ENCODE results near the gene ANTKMT.
"Not testable (repeated sequence)": the region's sequence is repeated elsewhere in the genome, so short reads cannot be mapped to it uniquely, and the experiment has no call there.

ANTKMT gene

DNA sequence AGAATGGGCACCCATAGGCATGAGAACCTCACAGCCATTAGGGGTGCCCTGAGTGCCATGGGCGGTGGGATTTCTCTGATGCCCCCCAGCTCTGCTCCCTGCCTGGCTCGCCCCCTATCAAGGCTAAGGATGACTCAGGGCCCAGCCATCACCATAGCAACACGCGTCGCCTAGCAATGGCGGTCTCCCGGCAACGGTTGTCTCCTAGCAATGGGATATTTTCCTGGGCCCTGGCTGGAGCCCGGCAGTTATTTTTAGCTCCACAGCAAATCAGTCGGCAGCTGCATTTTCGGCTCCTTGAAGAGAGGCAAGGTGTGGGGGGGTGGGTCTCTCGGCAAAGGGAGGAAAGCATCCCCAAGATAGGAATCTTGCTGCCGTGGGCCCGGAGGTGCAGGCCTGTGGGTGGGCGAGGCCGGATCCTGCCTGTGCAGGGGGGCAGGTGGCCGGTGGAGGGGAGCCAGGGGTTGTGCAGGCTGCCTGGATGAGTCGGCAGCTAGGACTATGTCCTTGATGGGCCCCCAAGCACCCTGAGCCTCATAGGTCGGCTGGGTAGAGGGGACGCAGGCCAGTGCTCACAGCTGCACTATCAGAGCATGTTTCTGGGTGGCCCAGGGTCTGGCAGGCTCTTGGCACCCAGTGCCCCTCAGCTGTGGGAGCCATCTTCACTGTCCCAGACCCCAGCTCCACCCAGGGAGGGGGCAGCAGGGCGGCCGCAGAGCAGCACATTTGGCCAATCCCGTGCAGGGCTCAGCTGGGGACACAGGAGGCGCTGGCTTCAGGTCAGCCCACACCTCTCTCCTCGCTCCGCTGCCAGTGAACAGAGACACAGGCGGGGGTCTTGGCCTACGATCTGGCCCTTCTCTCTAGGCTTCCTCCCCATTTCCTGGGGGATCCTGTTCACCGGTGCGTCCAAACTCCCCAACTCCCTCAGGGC, 11.1 kb upstream of the ANTKMT start:
- Histone ChIP-seq H3K36me3 (ENCODE audit: insufficient read depth, low read length) (no peaks in the 10 kb centered on the region), H3K4me1 (ENCODE audit: insufficient read depth, low read length) (peaks cover 56% of the 10 kb centered on the region), H3K27me3 (ENCODE audit: insufficient read depth, low read length) (no peaks in the 10 kb centered on the region), H3K4me3 (ENCODE audit: low read length) (peak overlapping the region; percentile 29), H3K9me3 (ENCODE audit: low read length) (no peaks in the 10 kb centered on the region), H2AFZ (ENCODE audit: low read depth, low read length) (no peak overlapping the region)

DNA sequence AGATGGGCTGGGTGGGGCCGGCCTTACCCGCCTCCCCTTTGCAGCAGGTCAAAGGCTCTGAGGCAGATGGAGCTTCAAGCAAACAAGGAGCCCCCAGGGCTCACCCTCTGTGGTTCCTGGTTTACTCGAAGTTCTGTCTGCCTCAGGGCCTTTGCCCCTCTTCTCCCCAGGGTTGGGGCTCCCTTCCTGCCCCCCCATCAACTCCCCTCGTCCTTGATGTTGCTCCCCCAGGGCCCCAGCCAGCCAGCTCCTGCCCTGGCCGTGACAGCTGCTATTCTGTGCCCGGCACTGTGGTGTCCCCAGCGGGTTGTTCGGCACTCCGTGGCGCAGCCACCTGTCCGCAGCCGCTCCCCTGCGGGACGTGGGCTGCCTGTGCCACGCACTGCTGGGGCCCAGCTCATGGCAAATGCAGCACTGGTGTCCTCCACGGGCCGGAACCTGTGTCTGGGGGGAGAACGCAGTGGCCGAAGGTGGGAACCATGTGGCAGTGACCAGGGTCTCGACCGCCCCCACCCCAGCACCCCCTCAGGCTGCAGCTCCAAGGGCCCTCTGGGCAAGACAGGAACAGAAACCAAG, 10.4 kb upstream of the ANTKMT start:
- H3K4me3 ChIP-seq (ENCODE audit: low read length): peak overlapping the region; percentile 29

GRCh38 chr16:711084-711483, 9.9 kb upstream of the ANTKMT start:
- Histone ChIP-seq H2AFZ (ENCODE audit: low read depth, low read length) (no peak overlapping the region), H3K9me3 (ENCODE audit: low read length) (no peaks in the 10 kb centered on the region), H3K36me3 (ENCODE audit: insufficient read depth, low read length) (no peaks in the 10 kb centered on the region), H3K27me3 (ENCODE audit: insufficient read depth, low read length) (no peaks in the 10 kb centered on the region), H3K4me3 (ENCODE audit: low read length) (peak overlapping the region; percentile 29), H3K4me1 (ENCODE audit: insufficient read depth, low read length) (peaks cover 55% of the 10 kb centered on the region)

More for the DNA sequence above, 10.4 kb upstream of the ANTKMT start:
- Histone ChIP-seq H2AFZ (ENCODE audit: low read depth, low read length) (no peak overlapping the region), H3K4me1 (ENCODE audit: insufficient read depth, low read length) (peaks cover 55% of the 10 kb centered on the region), H3K27me3 (ENCODE audit: insufficient read depth, low read length) (no peaks in the 10 kb centered on the region), H3K36me3 (ENCODE audit: insufficient read depth, low read length) (no peaks in the 10 kb centered on the region), H3K9me3 (ENCODE audit: low read length) (no peaks in the 10 kb centered on the region)

DNA sequence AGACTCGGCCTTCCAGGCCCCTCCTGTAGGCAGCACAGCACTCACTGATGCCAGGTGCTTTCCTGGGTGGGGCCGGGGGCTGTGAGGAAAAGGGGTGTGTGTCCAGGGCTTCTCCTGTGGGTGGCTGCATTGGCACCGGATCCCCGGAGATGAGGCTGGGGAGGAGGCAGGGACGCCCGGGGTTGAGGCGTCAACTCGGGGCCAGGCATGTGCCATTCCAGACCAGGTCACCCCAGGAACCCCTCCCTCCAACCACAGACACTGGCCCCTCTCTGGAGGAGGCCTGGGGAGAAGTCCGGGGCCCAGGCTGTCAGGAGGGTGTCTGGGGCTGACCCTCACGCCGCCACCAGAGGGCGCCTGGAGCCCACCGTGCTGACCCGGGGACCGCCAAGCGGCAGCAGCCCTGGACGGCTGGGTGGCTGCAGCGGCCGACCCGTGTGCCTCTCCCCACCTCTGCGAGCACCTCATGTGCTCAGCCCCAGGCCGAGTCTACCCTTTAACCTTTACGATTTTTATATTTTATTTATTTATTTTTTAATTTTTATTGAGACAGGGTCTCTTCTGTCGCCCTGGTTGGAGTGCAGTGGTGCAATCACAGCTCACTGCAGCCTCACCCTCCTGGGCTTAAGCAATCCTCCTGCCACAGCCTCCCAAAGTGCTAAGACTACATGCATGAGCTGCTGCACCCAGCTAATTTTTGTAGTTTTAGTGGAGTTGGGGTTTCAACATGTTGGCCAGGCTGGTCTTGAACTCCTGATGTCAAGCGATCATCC, 9.2 kb upstream of the ANTKMT start:
- Histone ChIP-seq H3K27me3 (ENCODE audit: insufficient read depth, low read length) (no peaks in the 10 kb centered on the region), H3K36me3 (ENCODE audit: insufficient read depth, low read length) (peaks cover under 1% of the 10 kb centered on the region), H3K4me1 (ENCODE audit: insufficient read depth, low read length) (peaks cover 54% of the 10 kb centered on the region), H3K4me3 (ENCODE audit: low read length) (no peak overlapping the region), H2AFZ (ENCODE audit: low read depth, low read length) (no peak overlapping the region), H3K9me3 (ENCODE audit: low read length) (no peaks in the 10 kb centered on the region)

DNA sequence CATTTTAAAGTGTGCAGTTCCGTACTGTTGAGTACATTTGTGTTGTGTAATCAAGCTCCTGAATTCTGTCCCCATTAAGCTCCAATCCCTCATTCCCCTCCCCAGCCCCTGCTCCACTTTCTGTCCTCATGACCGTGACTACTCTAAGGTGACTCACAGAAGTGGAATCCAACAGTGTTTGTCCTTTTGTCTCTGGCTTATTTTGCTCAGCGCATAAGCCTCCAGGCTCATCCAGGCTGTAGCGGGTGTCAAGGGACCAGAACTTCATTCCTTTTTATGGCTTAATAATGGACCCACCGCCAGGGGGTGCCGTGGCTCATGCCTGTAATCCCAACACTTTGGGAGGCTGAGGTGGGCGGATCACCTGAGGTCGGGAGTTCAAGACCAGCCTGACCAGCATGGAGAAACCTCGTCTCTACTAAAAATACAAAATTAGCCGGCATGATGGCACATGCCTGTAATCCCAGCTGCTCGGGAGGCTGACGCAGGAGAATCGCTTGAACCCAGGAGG, 8.2 kb upstream of the ANTKMT start:
- H3K36me3 ChIP-seq (ENCODE audit: insufficient read depth, low read length); H3K9me3 ChIP-seq (ENCODE audit: low read length); H3K4me3 ChIP-seq (ENCODE audit: low read length); H2AFZ ChIP-seq (ENCODE audit: low read depth, low read length); H3K27me3 ChIP-seq (ENCODE audit: insufficient read depth, low read length): not testable (repeated sequence)
- H3K4me1 ChIP-seq (ENCODE audit: insufficient read depth, low read length): peaks cover 59% of the 10 kb centered on the region

DNA sequence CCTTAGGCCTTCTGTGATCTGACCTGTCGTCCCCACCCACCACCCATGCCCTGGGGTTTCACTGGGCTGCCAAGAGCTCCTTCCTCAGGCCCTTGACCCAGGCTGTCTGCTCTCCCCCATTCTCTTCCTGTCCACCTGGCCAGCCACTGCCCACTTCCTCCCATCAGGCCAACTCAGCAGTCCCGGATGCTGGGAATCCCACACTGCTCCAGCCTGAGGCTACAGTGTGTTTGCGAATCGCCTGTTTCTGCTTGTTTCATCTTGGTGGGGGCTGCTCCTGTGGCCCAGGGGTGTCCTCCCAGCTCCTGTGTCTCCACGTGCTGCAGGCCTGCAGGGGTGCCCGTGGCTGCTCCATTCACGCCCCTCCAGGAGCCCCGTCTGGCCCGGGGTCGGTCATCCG, 6.9 kb upstream of the ANTKMT start:
- no peaks in the 10 kb centered on the region for H3K9me3 ChIP-seq (ENCODE audit: low read length)
- peaks cover 13% of the 10 kb centered on the region for H3K36me3 ChIP-seq (ENCODE audit: insufficient read depth, low read length)
- no peak overlapping the region for H2AFZ ChIP-seq (ENCODE audit: low read depth, low read length)
- H3K4me3 ChIP-seq (ENCODE audit: low read length): no peak overlapping the region
- H3K27me3 ChIP-seq (ENCODE audit: insufficient read depth, low read length): no peaks in the 10 kb centered on the region
- peaks cover 61% of the 10 kb centered on the region for H3K4me1 ChIP-seq (ENCODE audit: insufficient read depth, low read length)

DNA sequence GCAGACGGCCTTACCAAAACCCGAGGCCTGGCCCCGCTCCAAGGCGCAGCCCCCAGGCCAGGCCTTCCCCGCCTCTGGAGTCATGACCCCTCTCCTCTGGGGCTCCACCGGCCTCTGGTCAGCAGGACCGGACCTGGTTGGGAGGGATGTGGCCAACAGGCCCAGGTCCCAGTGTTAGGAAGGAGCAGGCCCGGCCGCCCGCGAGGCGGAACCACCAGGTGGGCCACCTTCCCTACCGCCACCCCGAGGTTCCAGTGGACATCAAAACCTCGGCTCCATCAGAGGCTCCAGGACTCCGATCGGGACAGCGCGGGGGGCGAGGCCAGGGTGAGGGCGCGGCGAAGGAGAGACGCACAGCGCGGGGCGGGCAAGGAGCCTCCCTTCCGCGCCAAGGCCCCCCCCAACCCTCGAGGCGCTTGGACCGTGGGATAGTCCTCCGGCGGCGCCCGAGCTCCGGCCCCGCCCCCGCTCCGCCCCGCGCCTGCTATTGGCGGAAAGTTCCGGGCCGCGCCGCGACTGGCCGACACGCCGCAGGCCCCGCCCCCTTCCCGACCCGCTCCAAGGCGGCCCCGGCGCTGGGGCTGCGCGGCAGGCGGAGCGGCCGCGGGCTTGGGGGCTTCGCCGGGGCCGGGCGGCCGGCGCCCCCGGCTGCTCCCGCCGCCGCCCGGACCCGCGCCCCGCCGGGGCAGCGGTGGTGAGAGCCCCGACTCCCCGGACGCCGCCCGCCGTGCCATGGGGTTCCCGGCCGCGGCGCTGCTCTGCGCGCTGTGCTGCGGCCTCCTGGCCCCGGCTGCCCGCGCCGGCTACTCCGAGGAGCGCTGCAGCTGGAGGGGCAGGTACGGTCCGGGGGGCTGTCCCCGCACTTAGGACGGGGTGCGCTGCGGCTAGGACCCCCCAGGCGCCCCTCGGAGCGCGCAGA, 6.1 kb upstream of the ANTKMT start, which contains the start of gene METRN:
METRN (plus strand) TSS at position 561 of the 919 bp plus-strand sequence; CDS start at position 733, 172 bp downstream.
- H2AFZ ChIP-seq (ENCODE audit: low read depth, low read length): no peak within 1 kb of the TSS
- no peaks in the 10 kb centered on the region for H3K9me3 ChIP-seq (ENCODE audit: low read length)
- H3K27me3 ChIP-seq (ENCODE audit: insufficient read depth, low read length): no peaks in the 10 kb centered on the region
- peaks cover 63% of the 10 kb centered on the region for H3K4me1 ChIP-seq (ENCODE audit: insufficient read depth, low read length)
- H3K36me3 ChIP-seq (ENCODE audit: insufficient read depth, low read length): peaks cover 13% of the 10 kb centered on the region
- H3K4me3 ChIP-seq (ENCODE audit: low read length): peak within 1 kb of the TSS; percentile 76

GRCh38 chr16:715477-716199, 5.3 kb upstream of the ANTKMT start:
- no peaks in the 10 kb centered on the region for H3K27me3 ChIP-seq (ENCODE audit: insufficient read depth, low read length)
- peak overlapping the region; percentile 76 for H3K4me3 ChIP-seq (ENCODE audit: low read length)
- no peak overlapping the region for H2AFZ ChIP-seq (ENCODE audit: low read depth, low read length)
- H3K4me1 ChIP-seq (ENCODE audit: insufficient read depth, low read length): peaks cover 59% of the 10 kb centered on the region
- H3K36me3 ChIP-seq (ENCODE audit: insufficient read depth, low read length): peaks cover 13% of the 10 kb centered on the region
- H3K9me3 ChIP-seq (ENCODE audit: low read length): no peaks in the 10 kb centered on the region

DNA sequence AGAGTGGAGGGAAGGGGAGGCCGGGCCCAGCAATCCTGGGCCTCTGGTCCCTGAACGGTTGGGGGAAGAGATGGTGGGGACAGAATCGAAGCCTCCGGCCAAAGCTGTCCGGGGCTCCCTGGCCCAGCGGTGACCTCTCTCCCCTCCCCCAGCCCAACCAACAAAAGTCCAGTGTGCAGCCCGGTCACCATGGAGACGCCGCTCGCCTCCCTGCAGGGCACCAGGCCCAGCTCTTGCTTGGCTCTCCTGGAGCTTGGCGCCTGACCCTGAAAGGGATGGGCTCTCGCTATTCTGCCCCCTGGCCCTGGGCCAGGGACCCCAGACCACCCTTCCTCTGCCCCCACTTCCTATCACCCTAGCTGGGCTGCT, 4.8 kb upstream of the ANTKMT start:
- H2AFZ ChIP-seq (ENCODE audit: low read depth, low read length): no peak overlapping the region
- peaks cover 54% of the 10 kb centered on the region for H3K4me1 ChIP-seq (ENCODE audit: insufficient read depth, low read length)
- no peaks in the 10 kb centered on the region for H3K9me3 ChIP-seq (ENCODE audit: low read length)
- H3K36me3 ChIP-seq (ENCODE audit: insufficient read depth, low read length): peaks cover 13% of the 10 kb centered on the region
- peak overlapping the region; percentile 76 for H3K4me3 ChIP-seq (ENCODE audit: low read length)
- no peaks in the 10 kb centered on the region for H3K27me3 ChIP-seq (ENCODE audit: insufficient read depth, low read length)

GRCh38 chr16:716768-717325, 4.1 kb upstream of the ANTKMT start:
- Histone ChIP-seq H3K27me3 (ENCODE audit: insufficient read depth, low read length) (no peaks in the 10 kb centered on the region), H3K36me3 (ENCODE audit: insufficient read depth, low read length) (peaks cover 13% of the 10 kb centered on the region), H3K4me1 (ENCODE audit: insufficient read depth, low read length) (peaks cover 54% of the 10 kb centered on the region), H3K4me3 (ENCODE audit: low read length) (peak overlapping the region; percentile 76), H2AFZ (ENCODE audit: low read depth, low read length) (no peak overlapping the region), H3K9me3 (ENCODE audit: low read length) (no peaks in the 10 kb centered on the region)

DNA sequence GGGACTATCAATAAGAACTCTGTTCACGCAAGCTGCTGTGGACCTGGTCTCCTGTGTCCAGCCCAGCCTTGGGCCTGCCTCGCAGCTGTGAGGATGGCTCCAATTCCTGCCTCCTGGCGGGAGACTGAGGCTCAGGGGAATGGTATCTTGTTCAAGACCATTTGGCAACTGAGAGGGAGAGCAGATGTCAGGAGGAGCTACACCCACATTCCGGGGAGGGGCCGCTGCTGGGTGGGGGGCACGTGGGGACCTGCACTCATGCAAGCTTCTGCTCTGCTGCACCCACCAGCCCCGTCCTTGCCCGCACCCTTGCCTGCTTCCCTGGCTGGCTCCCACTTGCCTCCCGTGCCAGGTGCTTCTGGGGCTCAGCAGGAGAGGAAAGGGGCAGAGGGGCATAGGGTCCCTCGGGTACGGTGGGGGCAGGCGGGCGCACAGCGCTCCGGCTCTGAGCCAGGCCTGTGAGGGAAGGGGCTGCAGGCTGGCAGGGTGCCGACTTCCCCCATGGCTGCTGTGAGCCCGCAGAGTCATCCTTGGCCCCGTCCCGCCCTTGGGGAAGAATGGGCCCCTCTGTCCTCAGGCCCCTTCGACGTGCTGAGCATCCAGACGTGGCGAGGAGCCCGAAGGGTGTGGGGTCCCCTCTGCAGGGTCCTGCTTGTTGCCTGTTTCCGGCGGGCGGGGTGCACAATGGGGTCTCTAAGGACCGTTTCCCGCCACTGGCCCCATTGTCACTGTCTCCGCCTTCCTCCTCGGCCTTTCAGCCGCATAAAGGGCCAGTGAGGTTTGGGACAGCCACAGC, 3.3 kb upstream of the ANTKMT start:
- Histone ChIP-seq H3K36me3 (ENCODE audit: insufficient read depth, low read length) (peaks cover 13% of the 10 kb centered on the region), H3K4me3 (ENCODE audit: low read length) (no peak overlapping the region), H3K9me3 (ENCODE audit: low read length) (no peaks in the 10 kb centered on the region), H3K27me3 (ENCODE audit: insufficient read depth, low read length) (no peaks in the 10 kb centered on the region), H2AFZ (ENCODE audit: low read depth, low read length) (no peak overlapping the region), H3K4me1 (ENCODE audit: insufficient read depth, low read length) (peaks cover 58% of the 10 kb centered on the region)

All from neuron (in vitro differentiated cells).